HG02588 (cell line): ENCODE results near the gene AAMP.
A peak's percentile ranks its signal among the peaks of the same experiment; 100 is the strongest.
"Not testable (repeated sequence)": the region's sequence is repeated elsewhere in the genome, so short reads cannot be mapped to it uniquely, and the experiment has no call there.

Source experiments
- ATAC-seq: cut with Tn5 transposase; IDR thresholded peaks from one replicate; pipeline ENCODE4 v1.9.1; 2021; ENCODE audit warnings: mild to moderate bottlenecking, moderate library complexity; ENCODE audit not compliant: unreplicated experiment

The AAMP gene

GRCh38 chr2:218269900-218270720 lies at the start of gene AAMP, which contains the start of gene PNKD:
TSS of gene AAMP (minus strand) at chr2:218270137. CDS start at chr2:218270086, 51 bp downstream.
TSS of gene PNKD (plus strand) at chr2:218270519. CDS start at chr2:218270536, 17 bp downstream.
- ATAC-seq = peak; percentile 85

- ATAC-seq = no peak
Observed at GRCh38 chr2:218318241-218318640, 48.3 kb upstream of the AAMP start.

- no peak for ATAC-seq
Observed at GRCh38 chr2:218317835-218318234, 47.9 kb upstream of the AAMP start.

- no peak for ATAC-seq
Observed at GRCh38 chr2:218317303-218317630, 47.3 kb upstream of the AAMP start.

- no peak for ATAC-seq
Observed at GRCh38 chr2:218315397-218315796, 45.5 kb upstream of the AAMP start.

GRCh38 chr2:218314764-218315163 lies 44.8 kb upstream of the AAMP start:
- ATAC-seq = not testable (repeated sequence)

- ATAC-seq = no peak
Observed at GRCh38 chr2:218313356-218313755, 43.4 kb upstream of the AAMP start.

- ATAC-seq = no peak
Observed at GRCh38 chr2:218312267-218312756, 42.4 kb upstream of the AAMP start.

- not testable (repeated sequence) for ATAC-seq
Observed at GRCh38 chr2:218311541-218312266, 41.8 kb upstream of the AAMP start.

- ATAC-seq = no peak
Observed at GRCh38 chr2:218310853-218311540, 41.1 kb upstream of the AAMP start.

- no peak for ATAC-seq
Observed at GRCh38 chr2:218307415-218308090, 37.6 kb upstream of the AAMP start.

GRCh38 chr2:218306184-218306920 lies 36.4 kb upstream of the AAMP start:
- no peak for ATAC-seq

- ATAC-seq = no peak
Observed at GRCh38 chr2:218305383-218305782, 35.4 kb upstream of the AAMP start.

GRCh38 chr2:218301176-218301819 lies 31.4 kb upstream of the AAMP start:
- peak; percentile 80 for ATAC-seq

- no peak for ATAC-seq
Observed at GRCh38 chr2:218300141-218300540, 30.2 kb upstream of the AAMP start.

- ATAC-seq = no peak
Observed at GRCh38 chr2:218298314-218298875, 28.5 kb upstream of the AAMP start.

GRCh38 chr2:218296847-218297246 lies 26.9 kb upstream of the AAMP start:
- no peak for ATAC-seq

GRCh38 chr2:218296200-218296599 lies 26.3 kb upstream of the AAMP start:
- no peak for ATAC-seq

- ATAC-seq = no peak
Observed at GRCh38 chr2:218295029-218295428, 25.1 kb upstream of the AAMP start.
